ENCODE results near the gene HOXA2.

GRCh38 chr7:27126596-27127327 is 24.3 kb upstream of the HOXA2 start:
- TF ChIP-seq CTCF (IDR thresholded peaks at IDR 0.05) (no peak), POLR2A (IDR thresholded peaks at IDR 0.05) (no peak), POLR2AphosphoS5 (IDR thresholded peaks at IDR 0.05) (no peak)

Measured in stomach (tissue), 4 donors.